Measurements from ENCODE around the gene LAMA2.

Gene LAMA2

GRCh38 chr6:129513471-129513870 is 630.5 kb downstream of the LAMA2 start:
- Histone ChIP-seq H3K4me1 (ENCODE audit: insufficient read depth, low read length, severe bottlenecking) (no peaks in the 10 kb centered on the region), H3K36me3 (ENCODE audit: insufficient read depth, low read length) (no peaks in the 10 kb centered on the region), H3K4me2 (ENCODE audit: low read length) (no peak overlapping the region), H3K79me2 (ENCODE audit: insufficient read depth, low read length) (no peaks in the 10 kb centered on the region), H4K20me1 (ENCODE audit: insufficient read depth, low read length) (no peaks in the 10 kb centered on the region), H3F3A (ENCODE audit: insufficient read depth, low read length) (no peaks in the 10 kb centered on the region), H3K9me3 (ENCODE audit: low read length) (no peaks in the 10 kb centered on the region), H3K27me3 (ENCODE audit: insufficient read depth, low read length) (no peaks in the 10 kb centered on the region), H3K9ac (ENCODE audit: low read length) (no peak overlapping the region), H3K27ac (ENCODE audit: low read depth, low read length, poor library complexity, severe bottlenecking) (no peak overlapping the region), H3K4me3 (ENCODE audit: low read depth, low read length, poor library complexity, severe bottlenecking) (no peak overlapping the region), H2AFZ (ENCODE audit: low read length) (no peak overlapping the region), H3K9me2 (ENCODE audit: low read depth, low read length) (no peaks in the 10 kb centered on the region)
- no peak for TF ChIP-seq CTCF (IDR thresholded peaks at IDR 0.05; ENCODE audit: low read length)

GRCh38 chr6:129515004-129515403 is 632.1 kb downstream of the LAMA2 start:
- Histone ChIP-seq H3K4me1 (ENCODE audit: insufficient read depth, low read length, severe bottlenecking) (no peaks in the 10 kb centered on the region), H3F3A (ENCODE audit: insufficient read depth, low read length) (no peaks in the 10 kb centered on the region), H3K9me2 (ENCODE audit: low read depth, low read length) (no peaks in the 10 kb centered on the region), H4K20me1 (ENCODE audit: insufficient read depth, low read length) (no peaks in the 10 kb centered on the region), H3K4me3 (ENCODE audit: low read depth, low read length, poor library complexity, severe bottlenecking) (no peak overlapping the region), H3K27ac (ENCODE audit: low read depth, low read length, poor library complexity, severe bottlenecking) (no peak overlapping the region), H2AFZ (ENCODE audit: low read length) (no peak overlapping the region), H3K9me3 (ENCODE audit: low read length) (no peaks in the 10 kb centered on the region), H3K27me3 (ENCODE audit: insufficient read depth, low read length) (no peaks in the 10 kb centered on the region), H3K36me3 (ENCODE audit: insufficient read depth, low read length) (no peaks in the 10 kb centered on the region), H3K4me2 (ENCODE audit: low read length) (no peak overlapping the region), H3K79me2 (ENCODE audit: insufficient read depth, low read length) (no peaks in the 10 kb centered on the region), H3K9ac (ENCODE audit: low read length) (no peak overlapping the region)
- TF ChIP-seq EZH2 (IDR thresholded peaks at IDR 0.05; ENCODE audit: borderline replicate concordance, low read length) (no peak), CTCF (IDR thresholded peaks at IDR 0.05; ENCODE audit: low read length) (no peak)

GRCh38 chr6:129516005-129516404 is 633.1 kb downstream of the LAMA2 start:
- no peak overlapping the region for H3K9ac ChIP-seq (ENCODE audit: low read length)
- H3K9me2 ChIP-seq (ENCODE audit: low read depth, low read length): no peaks in the 10 kb centered on the region
- H3K27me3 ChIP-seq (ENCODE audit: insufficient read depth, low read length): no peaks in the 10 kb centered on the region
- H4K20me1 ChIP-seq (ENCODE audit: insufficient read depth, low read length): no peaks in the 10 kb centered on the region
- no peaks in the 10 kb centered on the region for H3F3A ChIP-seq (ENCODE audit: insufficient read depth, low read length)
- H3K36me3 ChIP-seq (ENCODE audit: insufficient read depth, low read length): no peaks in the 10 kb centered on the region
- H2AFZ ChIP-seq (ENCODE audit: low read length): no peak overlapping the region
- H3K9me3 ChIP-seq (ENCODE audit: low read length): no peaks in the 10 kb centered on the region
- no peak overlapping the region for H3K4me3 ChIP-seq (ENCODE audit: low read depth, low read length, poor library complexity, severe bottlenecking)
- no peaks in the 10 kb centered on the region for H3K4me1 ChIP-seq (ENCODE audit: insufficient read depth, low read length, severe bottlenecking)
- TF ChIP-seq EZH2 (IDR thresholded peaks at IDR 0.05; ENCODE audit: borderline replicate concordance, low read length) (no peak), CTCF (IDR thresholded peaks at IDR 0.05; ENCODE audit: low read length) (no peak)
- no peak overlapping the region for H3K4me2 ChIP-seq (ENCODE audit: low read length)
- H3K79me2 ChIP-seq (ENCODE audit: insufficient read depth, low read length): no peaks in the 10 kb centered on the region
- H3K27ac ChIP-seq (ENCODE audit: low read depth, low read length, poor library complexity, severe bottlenecking): no peak overlapping the region
